PFSK-1 (cell line): ENCODE results near the gene ELMO1.

ENCODE experiments used
- FOXP2 ChIP-seq: optimal IDR thresholded peaks from 2 replicates; pipeline ENCODE3; 2011; ENCODE audit warnings: borderline replicate concordance, control low read depth, inconsistent platforms; ENCODE audit not compliant: insufficient read depth; ENCODE audit errors: extremely low read length, extremely low read depth
- POLR2AphosphoS5 ChIP-seq: IDR thresholded peaks from 2 replicates; pipeline ENCODE4 v1.6.1; 2012; ENCODE audit warnings: low read depth, mild to moderate bottlenecking, control low read depth, low read length, moderate library complexity
- TAF1 ChIP-seq: IDR thresholded peaks from 2 replicates; pipeline ENCODE4 v1.6.1; 2012; ENCODE audit warnings: low read length, control low read depth, borderline replicate concordance; ENCODE audit not compliant: insufficient read depth
- TF ChIP-seq, protein P1 (sequence below), 2 experiments: IDR thresholded peaks; 2 replicates each; pipeline versions ENCODE4 v1.6.1 to v1.8.0; 2011 to 2012; ENCODE audit warnings: low read depth in 2 of 2, low read length in 2 of 2, control low read depth in 1 of 2, inconsistent platforms in 1 of 2, mild to moderate bottlenecking in 1 of 2, moderate library complexity in 1 of 2; ENCODE audit not compliant: insufficient read depth in 1 of 2

DNA sequence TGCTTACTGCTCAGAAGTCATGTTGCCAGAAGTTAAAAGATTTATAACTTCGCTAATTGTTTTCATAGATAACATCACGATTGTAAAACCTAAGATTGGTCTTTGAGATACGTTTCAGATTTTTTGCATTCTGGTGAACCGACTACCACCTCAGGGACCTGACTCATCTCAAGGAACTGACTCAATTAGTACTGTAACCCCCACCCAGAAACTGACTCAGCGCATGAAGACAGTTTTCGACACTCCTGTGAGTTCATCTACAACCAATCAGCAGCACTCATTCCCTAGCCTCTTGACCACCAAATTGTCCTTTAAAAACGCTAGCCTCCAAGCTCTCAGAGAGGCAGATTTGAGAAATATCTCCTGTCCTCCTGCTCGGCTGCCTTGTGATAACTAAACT, 72.3 kb downstream of the ELMO1 start:
- no peak for TF ChIP-seq POLR2AphosphoS5
- TF ChIP-seq, protein P1, sequence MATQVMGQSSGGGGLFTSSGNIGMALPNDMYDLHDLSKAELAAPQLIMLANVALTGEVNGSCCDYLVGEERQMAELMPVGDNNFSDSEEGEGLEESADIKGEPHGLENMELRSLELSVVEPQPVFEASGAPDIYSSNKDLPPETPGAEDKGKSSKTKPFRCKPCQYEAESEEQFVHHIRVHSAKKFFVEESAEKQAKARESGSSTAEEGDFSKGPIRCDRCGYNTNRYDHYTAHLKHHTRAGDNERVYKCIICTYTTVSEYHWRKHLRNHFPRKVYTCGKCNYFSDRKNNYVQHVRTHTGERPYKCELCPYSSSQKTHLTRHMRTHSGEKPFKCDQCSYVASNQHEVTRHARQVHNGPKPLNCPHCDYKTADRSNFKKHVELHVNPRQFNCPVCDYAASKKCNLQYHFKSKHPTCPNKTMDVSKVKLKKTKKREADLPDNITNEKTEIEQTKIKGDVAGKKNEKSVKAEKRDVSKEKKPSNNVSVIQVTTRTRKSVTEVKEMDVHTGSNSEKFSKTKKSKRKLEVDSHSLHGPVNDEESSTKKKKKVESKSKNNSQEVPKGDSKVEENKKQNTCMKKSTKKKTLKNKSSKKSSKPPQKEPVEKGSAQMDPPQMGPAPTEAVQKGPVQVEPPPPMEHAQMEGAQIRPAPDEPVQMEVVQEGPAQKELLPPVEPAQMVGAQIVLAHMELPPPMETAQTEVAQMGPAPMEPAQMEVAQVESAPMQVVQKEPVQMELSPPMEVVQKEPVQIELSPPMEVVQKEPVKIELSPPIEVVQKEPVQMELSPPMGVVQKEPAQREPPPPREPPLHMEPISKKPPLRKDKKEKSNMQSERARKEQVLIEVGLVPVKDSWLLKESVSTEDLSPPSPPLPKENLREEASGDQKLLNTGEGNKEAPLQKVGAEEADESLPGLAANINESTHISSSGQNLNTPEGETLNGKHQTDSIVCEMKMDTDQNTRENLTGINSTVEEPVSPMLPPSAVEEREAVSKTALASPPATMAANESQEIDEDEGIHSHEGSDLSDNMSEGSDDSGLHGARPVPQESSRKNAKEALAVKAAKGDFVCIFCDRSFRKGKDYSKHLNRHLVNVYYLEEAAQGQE (IDR thresholded peaks at IDR 0.05; ENCODE audit: insufficient read depth in 1 of 2, low read depth in 2 of 2, low read length in 2 of 2), result no peak
- no peak for TF ChIP-seq TAF1
- no peak for TF ChIP-seq FOXP2
